Adipose tissue (tissue), 3 donors: Measurements from ENCODE around the gene CKAP5. TPM values are rescaled to one million over a fixed set of nuclear protein-coding genes. Genes with fewer than 3 reads are reported as not detected.
"Not testable (repeated sequence)": the region's sequence is repeated elsewhere in the genome, so short reads cannot be mapped to it uniquely, and the experiment has no call there.

Source experiments
- H3K27ac ChIP-seq: one replicate; pipeline ENCODE4 v1.5.1; 2013; ENCODE audit warnings: low read depth, low read length
- WGBS, 3 donors: extraction: QIAGEN DNeasy Blood & Tissue Kit; methylation state at CpG; one replicate each; pipeline ENCODE4 v1.1.7; 2013; 5-methylcytosine and 5-hydroxymethylcytosine counted together
- polyA plus RNA-seq, 3 donors: library from polyadenylated mRNA; stranded (reverse); fragments of 200-250 nt; gene quantifications; one replicate each; pipeline ENCODE4 v1.2.3, GENCODE V29; 2013
- donor health status: healthy with polysubstance abuse.
- donor health status: Bipolar disorder and iron deficiency.
- donor health status: healthy.

CKAP5 gene
- polyA plus RNA-seq, 3 donors = 7.2 to 12.9 (median 12.8) TPM

DNA sequence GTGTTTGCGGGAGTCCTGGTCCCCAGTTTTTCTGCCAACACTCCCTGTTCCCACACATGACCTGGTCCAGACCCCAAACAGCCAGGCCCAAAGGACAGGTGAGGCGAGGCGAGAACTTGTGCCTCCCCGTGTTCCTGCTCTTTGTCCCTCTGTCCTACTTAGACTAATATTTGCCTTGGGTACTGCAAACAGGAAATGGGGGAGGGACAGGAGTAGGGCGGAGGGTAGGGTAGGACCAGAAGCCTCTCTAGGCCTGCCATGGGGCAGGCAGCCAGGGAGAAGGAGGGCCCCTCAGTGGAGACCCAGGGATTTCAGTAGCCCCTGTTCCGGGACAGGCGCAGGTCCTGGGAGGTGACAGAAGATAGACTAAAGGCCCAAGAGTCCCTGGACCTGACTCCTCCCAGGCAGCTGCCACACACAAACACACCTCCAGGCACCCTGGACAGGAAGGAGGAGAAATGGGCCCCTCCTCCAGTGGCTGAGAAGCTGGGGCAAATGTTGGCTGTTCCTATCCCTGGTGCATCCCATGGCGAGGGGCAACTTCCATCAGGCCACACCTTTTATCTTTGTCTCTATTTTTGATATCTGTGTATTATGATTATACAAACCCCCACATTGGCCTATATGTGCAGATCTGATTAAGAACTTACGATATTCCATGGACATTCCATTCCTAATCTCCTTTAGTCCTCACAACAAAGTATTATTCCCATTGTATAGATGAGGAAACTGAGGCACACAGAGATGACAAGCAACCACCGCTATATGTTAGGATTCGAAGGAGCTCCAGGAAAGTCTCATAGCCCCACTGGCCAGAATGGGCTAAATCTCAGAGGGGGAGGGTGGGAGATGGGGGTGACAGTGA lies 127.7 kb downstream of the CKAP5 start:
- WGBS, 3 donors = 64 to 80% (median 77%) methylated on average over 11 of the region's 11 CpGs
- H3K27ac ChIP-seq = no peak overlapping the region

DNA sequence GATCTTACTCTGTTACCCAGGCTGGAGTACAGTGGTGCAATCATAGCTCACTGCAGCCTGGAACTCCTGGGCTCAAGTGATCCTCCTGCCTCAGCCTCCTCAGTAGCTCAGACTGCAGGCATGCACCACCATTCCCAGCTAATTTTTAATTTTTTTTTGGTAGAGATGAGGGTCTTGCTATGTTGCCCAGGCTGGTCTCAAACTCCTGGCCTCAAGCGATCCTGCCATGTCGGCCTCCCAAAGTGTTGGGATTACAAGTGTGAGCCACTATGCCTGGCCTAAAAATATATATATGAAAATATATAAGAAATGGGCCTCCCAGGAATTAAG lies 128.3 kb downstream of the CKAP5 start:
- WGBS, 3 donors = 93 to 98% (median 96%) methylated on average over 2 of the region's 2 CpGs
- H3K27ac ChIP-seq = not testable (repeated sequence)

DNA sequence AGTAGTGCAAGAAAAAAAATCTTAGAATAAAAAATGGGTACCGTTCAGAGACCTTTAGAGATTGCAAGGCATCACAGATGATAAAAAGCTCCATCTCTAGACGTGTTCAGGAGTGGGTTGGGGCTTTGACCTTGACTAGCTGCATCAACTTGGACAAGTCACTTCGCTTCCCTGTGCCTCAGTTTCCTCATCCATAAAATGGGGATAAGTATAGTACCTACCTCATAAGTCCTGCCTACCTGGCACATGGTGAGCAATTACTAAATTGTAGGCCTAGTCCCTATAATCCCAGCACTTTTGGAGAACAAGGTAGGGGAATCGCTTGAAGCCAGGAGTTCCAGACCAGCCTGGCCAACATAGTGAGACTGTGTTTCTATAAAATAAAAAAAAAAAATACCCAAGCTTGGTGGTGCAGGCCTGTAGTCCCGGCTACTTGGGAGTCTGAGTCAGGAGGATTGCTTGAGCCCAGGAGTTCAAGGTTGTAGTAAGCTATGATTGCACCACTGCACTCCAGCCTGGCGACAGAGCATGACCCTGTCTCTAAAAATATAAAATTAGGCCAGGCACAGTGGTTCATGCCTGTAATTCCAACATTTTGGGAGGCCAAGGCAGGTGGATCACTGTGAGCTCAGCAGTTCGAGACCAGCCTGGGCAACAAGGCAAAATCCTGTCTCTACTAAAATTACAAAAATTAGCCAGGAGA lies 133.1 kb downstream of the CKAP5 start:
- WGBS, 3 donors = 91 to 93% (median 92%) methylated on average over 7 of the region's 7 CpGs
- no peak overlapping the region for H3K27ac ChIP-seq

DNA sequence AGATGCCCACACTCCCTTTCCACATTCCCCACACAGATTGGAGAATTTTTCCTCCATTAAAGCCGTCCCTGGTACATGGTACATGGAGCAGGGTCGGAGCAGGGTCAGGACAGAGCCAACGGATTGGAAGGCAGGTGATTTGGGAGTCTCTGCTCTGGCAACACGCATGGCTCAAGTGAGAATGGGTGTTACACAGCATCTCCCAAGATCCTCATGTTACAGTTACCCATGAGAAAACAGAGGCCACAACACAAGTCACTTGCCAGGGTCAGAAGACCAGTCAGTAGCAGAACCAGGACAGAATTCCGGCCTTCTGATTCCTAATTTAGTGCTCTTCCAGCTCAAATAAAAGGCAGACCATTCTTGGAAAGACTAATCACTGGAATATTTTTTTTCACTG lies 134.8 kb downstream of the CKAP5 start:
- 74 to 77% (median 76%) methylated on average over 5 of the region's 5 CpGs for WGBS, 3 donors
- no peak overlapping the region for H3K27ac ChIP-seq

DNA sequence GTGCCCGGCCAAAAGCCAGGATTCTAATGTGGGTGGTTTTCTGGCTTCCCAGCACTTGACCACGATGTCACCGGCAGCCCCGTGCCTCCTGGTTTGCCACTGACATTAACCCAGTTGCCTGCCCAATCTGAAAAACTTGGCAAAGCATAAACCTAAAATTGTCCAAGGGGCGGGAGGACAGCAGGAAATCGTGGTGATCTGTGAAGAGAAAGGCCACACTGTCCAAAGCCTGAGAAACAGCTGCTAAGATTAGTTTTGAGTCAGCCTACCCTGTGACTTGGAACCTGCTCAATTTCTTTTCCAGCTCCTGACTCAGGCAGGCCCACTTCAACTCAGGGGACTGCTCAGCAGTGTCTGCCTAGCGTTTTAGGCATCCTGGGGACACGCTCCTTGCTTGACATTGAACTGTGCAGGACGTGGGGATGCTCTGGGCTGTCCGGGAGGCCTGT lies 135.2 kb downstream of the CKAP5 start:
- WGBS, 3 donors = 46 to 73% (median 61%) methylated on average over 10 of the region's 10 CpGs
- no peak overlapping the region for H3K27ac ChIP-seq

DNA sequence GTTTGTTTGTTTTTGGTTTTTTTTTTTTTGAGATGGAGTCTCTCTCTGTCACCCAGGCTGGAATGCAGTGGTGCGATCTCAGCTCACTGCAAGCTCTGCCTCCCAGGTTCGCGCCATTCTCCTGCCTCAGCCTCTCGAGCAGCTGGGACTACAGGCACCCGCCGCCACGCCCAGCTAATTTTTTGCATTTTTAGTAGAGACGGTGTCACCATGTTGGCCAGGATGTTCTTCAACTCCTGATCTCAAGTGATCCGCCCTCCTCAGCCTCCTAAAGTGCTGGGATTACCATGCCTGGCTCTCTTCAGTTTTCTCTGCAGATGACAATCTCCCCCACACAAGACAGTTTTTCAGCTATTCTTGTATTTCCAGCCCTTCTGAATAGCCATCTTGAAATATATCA lies 136.7 kb downstream of the CKAP5 start:
- WGBS, 3 donors = 89 to 96% (median 95%) methylated on average over 9 of the region's 9 CpGs
- H3K27ac ChIP-seq = not testable (repeated sequence)

DNA sequence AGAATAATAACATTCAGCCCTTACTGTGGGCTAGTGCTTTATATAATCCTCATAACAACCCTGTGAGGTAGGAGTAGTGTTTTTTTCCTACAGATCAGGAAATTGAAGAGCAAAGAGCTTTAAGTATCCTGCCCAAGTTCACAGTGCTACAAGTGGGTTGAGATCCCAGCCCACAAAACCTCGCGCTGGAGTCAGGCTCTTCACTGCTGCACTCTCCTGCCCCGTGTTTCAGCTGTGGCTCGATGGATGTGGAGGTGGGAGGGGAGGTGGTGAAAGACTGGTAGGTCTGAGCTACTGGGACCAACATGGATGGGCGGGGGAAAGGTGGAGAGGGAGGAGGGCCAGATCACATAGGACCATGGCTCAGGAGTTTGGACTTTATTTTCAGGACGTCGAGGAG lies 139.2 kb downstream of the CKAP5 start:
- 79 to 90% (median 90%) methylated on average over 7 of the region's 7 CpGs for whole genome bisulfite sequencing, 3 donors
- H3K27ac ChIP-seq = no peak overlapping the region

DNA sequence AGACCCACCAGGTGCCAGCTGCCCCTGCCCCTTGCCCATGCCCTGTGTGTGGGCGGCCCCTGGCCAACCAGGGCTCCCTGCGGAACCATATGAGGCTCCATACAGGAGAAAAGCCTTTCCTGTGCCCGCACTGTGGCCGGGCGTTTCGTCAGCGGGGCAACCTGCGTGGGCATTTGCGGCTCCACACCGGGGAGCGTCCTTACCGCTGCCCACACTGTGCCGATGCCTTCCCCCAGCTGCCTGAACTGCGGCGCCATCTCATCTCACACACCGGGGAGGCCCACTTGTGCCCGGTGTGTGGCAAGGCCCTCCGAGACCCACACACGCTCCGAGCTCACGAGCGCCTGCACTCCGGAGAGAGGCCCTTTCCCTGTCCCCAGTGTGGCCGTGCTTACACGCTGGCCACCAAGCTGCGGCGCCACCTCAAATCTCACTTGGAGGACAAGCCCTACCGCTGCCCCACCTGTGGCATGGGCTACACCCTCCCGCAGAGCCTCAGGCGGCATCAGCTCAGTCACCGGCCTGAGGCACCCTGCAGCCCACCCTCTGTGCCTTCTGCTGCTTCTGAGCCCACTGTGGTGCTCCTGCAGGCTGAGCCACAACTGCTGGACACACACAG lies 140.9 kb downstream of the CKAP5 start:
- WGBS, 3 donors = 96 to 97% (median 97%) methylated on average over 24 to 31 of the region's 31 CpGs
- no peak overlapping the region for H3K27ac ChIP-seq

DNA sequence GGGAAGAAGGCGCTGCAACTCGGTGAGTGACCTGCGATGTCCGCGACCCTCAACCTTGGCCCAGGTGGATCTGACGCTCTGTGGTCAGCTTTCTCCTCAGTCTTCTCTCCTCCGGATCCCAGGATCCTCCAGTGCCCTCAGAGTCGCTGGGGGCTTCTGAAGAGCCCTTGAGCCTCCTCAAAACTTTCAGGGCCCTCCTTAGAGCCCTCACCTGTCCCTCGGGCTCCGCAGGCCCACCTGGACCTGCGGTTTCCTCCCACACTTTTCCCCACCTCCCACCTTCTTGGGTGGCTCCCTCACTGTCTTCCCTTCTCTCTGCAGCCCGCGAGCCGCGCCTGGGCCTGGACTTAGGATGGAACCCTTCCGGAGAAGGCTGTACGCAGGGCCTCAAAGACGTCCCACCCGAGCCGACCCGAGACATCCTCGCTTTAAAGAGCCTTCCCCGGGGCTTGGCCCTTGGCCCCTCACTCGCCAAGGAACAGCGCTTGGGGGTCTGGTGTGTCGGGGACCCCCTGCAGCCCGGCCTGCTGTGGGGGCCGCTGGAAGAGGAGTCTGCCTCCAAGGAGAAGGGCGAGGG lies 144.9 kb downstream of the CKAP5 start:
- no peak overlapping the region for H3K27ac ChIP-seq
- 1 to 2% (median 2%) methylated on average over 29 of the region's 29 CpGs for WGBS, 3 donors

DNA sequence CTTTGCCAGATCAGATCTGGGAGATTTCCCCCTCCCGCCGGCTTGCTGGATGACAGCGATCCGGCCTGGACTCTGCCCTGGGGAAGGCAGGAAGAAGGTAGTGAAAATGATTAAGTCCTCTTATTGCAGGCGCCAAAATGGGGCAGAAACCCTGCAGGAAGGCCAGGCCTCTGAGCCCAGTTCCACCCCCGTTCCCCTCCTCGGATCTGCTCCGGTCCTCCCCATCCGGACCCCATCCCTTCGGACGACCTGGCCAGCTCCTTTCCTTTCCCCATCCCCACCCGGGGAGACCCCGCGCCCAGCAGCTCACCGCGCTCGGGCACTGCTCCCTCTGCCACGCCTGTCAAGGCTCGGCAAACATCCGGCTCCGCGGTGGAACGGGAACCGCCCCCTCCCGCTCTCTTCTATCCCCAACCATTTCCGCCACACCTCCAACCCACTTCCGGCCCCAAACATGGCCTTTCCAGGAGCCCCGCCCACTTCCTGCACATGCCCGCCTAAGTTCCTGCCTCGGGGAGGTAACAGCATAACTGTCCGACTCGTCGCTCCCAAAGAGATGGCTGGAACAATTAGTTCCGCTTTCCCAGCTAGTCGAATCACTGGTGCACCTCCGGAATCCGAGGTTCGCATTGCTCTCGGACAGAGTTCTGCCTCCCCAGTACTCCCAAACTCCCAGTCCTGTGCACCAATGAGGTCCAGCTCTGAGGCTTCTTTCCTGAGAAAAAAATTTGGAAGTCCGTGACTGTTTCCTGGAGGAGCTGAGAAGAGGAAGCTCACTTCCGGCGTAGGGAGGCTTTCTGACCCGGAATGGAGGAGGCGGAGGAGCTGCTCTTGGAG lies 145.6 kb downstream of the CKAP5 start, which contains the start of the genes ARHGAP1 and ZNF408:
TSS of gene ARHGAP1 (minus strand) at position 379 of the 837 bp plus-strand sequence. CDS start 4,512 bp downstream, outside the sequence.
TSS of gene ZNF408 (plus strand) at position 791 of the 837 bp plus-strand sequence. CDS start at position 808, 17 bp downstream.
- 0 to 1% (median 0%) methylated on average over 43 to 44 of the region's 44 CpGs for WGBS, 3 donors

DNA sequence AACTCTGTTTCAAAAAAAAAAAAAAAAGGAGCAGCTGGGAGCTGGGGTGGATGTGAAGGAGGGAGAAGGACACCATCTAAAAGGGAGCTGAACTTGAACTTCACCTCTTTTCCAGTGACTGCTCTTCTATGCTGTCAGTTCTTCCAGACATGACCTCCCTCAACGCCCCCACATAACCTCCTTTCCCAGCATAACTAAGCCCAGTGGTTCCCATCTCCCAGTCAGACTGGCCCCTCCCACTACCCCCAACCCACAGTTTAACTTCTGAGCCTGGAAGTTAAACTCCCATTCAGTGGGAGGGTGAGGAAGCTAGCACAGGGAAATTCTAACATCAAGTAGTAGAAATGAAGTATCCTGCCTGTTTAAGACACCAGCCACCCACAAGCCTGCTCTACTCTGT lies 147.5 kb downstream of the CKAP5 start:
- WGBS, 3 donors = 57 to 77% (median 77%) methylated on average over 1 of the region's 1 CpG
- H3K27ac ChIP-seq = no peak overlapping the region

More for the DNA sequence above, 145.6 kb downstream of the CKAP5 start, which contains the start of the genes ARHGAP1 and ZNF408:
- peak within 1 kb of the TSS; percentile 39 for H3K27ac ChIP-seq

DNA sequence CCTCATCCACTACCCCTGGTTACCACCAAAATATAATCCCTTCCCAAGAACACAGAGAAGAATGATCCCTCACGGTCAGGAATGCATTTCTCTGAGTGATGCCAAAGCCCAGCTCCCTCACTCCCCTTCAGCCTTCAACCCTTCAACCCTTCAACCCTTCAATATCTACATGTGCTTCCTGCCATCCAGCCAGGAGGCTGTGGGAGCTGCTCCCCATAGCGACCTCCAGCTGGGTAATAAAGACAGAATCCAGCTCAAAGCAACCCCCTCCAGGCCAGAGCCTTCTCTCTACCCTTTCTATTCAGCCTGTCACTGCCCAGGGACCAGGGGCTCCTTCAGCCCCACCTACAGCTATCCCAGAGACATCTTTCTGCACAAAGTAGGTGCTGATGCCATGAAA lies 148.4 kb downstream of the CKAP5 start:
- no peak overlapping the region for H3K27ac ChIP-seq
- WGBS, 3 donors = 38 to 64% (median 54%) methylated on average over 2 of the region's 2 CpGs

DNA sequence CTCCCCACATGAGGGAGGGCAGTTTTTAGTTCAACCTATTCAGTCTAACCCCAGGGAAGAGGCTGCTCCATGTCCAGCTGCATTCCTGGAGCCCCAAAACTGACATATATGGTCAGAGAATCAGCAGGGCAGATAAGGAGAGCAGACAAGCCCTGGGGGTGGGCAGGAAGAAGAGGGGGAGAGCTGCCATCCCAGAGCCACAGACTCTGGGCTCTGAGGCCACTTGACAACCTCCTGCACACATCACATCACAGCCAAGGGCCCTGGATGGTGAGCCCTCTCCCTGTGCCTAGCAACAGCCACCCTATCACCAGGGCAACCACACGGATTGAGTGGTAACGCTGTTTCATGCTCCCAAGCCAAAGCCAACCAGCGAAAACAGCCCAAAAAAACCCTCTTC lies 148.8 kb downstream of the CKAP5 start:
- WGBS, 3 donors = 55 to 75% (median 65%) methylated on average over 3 of the region's 3 CpGs
- H3K27ac ChIP-seq = no peak overlapping the region

DNA sequence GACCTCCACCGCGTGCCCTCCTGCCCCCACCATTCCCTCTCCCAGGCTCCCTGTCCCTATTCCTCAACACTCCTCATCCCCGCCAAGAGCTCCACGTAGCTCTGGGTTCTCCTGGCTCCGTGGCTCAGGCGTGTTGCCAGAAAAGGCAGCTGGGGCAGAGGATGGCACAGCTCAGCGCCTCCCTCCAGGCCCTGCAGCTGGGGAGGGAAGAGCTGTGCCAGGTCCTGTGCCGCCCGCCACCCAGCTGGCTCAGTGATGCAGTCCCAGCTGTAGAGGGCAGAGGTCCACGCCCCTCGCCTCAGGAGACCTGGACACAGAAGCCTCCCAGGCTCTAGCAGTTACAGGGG lies 149.9 kb downstream of the CKAP5 start:
- H3K27ac ChIP-seq = no peak overlapping the region
- 75 to 81% (median 81%) methylated on average over 11 of the region's 11 CpGs for whole genome bisulfite sequencing, 3 donors

DNA sequence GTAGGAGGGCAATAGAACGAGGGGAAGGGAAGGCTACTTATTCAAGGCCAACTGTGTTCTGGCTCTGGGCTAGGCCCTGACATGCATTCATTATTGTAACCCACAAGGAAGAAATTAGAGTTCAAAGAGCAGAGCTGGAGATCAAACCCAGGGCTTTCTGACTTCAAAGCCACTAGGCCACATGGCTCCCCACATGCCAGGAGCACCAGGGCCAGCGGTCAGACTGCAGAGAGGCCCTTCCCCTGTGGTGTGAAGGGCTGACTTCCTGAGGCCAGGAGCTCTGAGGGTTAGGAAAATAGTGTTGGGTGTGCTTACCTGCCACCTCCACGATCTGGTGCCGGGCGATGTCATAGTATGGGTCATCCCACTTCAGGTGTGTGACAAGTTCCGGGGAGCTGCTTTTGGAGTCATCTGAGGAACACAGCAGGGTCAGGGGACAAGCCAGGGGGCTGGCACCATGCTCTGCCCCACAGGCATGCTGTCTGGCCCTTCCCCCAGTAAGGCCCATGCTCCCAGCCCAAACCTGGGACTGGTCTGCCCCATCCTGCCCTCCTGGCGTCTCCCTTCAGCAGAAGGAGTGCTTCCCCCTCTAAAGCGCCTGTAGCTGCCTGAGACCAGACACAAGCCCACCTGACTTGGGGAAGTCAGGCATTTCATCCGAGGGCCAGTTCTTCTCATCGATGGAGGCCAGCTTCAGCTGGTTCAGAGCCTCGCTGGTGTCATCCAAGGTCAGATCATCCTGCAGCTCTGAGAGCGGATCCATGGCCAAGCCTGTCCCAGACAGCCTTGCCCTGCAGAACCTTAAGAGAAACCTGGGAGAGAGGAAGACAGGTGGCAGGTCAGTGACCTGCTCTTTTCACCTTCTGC lies 150.5 kb downstream of the CKAP5 start:
- WGBS, 3 donors = 84 to 93% (median 91%) methylated on average over 12 of the region's 12 CpGs
- H3K27ac ChIP-seq = no peak overlapping the region

DNA sequence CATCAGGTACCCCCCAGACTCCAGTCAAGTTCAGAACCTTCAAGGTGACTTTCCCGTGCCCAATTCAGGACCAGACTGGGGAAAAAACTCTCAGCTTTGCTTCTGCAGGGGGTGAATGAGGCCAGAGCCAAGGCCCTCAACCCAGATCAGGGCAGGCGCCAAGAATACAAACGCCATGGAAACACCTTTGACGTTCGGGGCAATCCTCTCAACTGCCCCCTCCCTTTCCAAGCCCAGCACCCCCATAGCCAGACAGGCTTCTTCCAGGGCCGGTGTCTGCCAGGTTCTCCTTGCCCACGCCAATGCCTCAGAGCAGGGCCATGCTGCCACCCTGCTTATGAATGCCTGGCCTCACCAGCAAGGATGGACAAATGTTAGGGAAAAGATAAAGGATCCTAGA lies 151.5 kb downstream of the CKAP5 start:
- WGBS, 3 donors = 83 to 87% (median 84%) methylated on average over 7 of the region's 7 CpGs
- no peak overlapping the region for H3K27ac ChIP-seq

DNA sequence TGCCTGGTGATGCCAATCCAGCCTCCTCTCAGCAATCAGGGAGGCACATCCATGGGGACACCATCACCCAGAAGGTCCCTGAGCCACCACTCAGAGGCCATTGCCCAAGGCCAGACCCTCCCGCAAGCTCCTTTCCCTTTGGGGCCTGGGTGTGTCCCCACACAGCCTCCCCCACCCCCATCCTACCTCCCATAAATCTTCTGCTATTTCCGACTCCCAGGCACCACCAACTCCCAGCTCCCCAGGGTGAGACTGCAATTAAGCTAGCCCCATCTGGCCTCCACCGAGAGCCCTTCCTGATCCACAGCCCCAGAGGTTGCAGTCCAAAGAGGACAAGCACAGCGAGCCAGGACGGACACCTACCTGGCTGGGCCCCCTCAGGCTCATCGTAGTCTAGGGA lies 152.0 kb downstream of the CKAP5 start:
- H3K27ac ChIP-seq = no peak overlapping the region
- 72 to 83% (median 82%) methylated on average over 6 of the region's 6 CpGs for WGBS, 3 donors
